Gastrocnemius medialis (tissue), 4 donors: ENCODE data around the gene SPIRE1.

ENCODE experiments used
- CTCF ChIP-seq, 5 experiments: fragments of 450-650 bp in 3 of 5; fragments of 200-600 bp in 2 of 5; sonication (generic) in 2 of 5; IDR thresholded peaks in 4 of 5; conservative IDR thresholded peaks in 1 of 5; 1 replicate in 4 of 5; 2 replicates in 1 of 5; pipeline ENCODE4 v1.5.1; 2016 to 2019; ENCODE audit warnings: antibody characterized with exemption in 5 of 5, mild to moderate bottlenecking in 3 of 5, moderate library complexity in 3 of 5
- POLR2A ChIP-seq, 2 donors: fragments of 450-650 bp; IDR thresholded peaks; one replicate each; pipeline ENCODE4 v1.6.1; 2017; ENCODE audit warnings: antibody characterized with exemption in 2 of 2, mild to moderate bottlenecking in 2 of 2, moderate library complexity in 2 of 2

- TF ChIP-seq CTCF (IDR thresholded peaks at IDR 0.05 in 4 of 5, conservative IDR thresholded peaks at IDR 0.05 in 1 of 5) (no peak), POLR2A (IDR thresholded peaks at IDR 0.05) (no peak)
Measured at GRCh38 chr18:12517142-12517825, 140.6 kb downstream of the SPIRE1 start.
